Vagina (tissue), 2 donors: ENCODE measurements around the gene RNF144B.
"Not testable (repeated sequence)": the region's sequence is repeated elsewhere in the genome, so short reads cannot be mapped to it uniquely, and the experiment has no call there.

Source experiments
- POLR2AphosphoS5 ChIP-seq, 2 donors: sonication (generic); formaldehyde crosslinking; IDR thresholded peaks; one replicate each; pipeline ENCODE4 v1.9.0; 2017; ENCODE audit warnings: antibody characterized with exemption in 2 of 2, mild to moderate bottlenecking in 2 of 2, low read depth in 1 of 2; ENCODE audit not compliant: insufficient read depth in 1 of 2
- TF ChIP-seq, protein P1 (sequence below), 3 experiments: fragments of 450-650 bp in 2 of 3; fragments of 200-600 bp in 1 of 3; sonication (generic) in 1 of 3; IDR thresholded peaks; one replicate each; pipeline ENCODE4 v1.5.1; 2017 to 2019; ENCODE audit warnings: antibody characterized with exemption in 3 of 3, mild to moderate bottlenecking in 2 of 3, moderate library complexity in 2 of 3

DNA sequence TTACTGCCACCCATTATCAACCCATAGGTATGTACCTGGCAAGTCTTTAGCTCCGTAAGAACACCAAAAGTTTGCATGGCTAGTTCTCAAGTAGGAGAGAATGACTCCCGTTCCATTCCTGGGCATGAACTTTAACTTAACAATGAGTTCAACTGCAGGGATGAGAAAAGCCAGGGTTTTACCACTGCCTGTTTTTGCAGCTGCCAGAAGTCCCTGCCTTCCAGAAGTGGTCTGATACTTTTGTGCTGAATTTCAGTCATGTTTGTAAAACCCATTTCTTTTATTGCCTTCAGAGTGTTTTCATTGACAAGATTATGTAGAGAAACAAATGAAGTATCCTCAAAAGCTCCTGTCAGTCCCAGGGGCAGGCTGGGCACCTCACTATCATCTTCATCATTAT is 22.6 kb upstream of the RNF144B start:
- TF ChIP-seq, protein P1, sequence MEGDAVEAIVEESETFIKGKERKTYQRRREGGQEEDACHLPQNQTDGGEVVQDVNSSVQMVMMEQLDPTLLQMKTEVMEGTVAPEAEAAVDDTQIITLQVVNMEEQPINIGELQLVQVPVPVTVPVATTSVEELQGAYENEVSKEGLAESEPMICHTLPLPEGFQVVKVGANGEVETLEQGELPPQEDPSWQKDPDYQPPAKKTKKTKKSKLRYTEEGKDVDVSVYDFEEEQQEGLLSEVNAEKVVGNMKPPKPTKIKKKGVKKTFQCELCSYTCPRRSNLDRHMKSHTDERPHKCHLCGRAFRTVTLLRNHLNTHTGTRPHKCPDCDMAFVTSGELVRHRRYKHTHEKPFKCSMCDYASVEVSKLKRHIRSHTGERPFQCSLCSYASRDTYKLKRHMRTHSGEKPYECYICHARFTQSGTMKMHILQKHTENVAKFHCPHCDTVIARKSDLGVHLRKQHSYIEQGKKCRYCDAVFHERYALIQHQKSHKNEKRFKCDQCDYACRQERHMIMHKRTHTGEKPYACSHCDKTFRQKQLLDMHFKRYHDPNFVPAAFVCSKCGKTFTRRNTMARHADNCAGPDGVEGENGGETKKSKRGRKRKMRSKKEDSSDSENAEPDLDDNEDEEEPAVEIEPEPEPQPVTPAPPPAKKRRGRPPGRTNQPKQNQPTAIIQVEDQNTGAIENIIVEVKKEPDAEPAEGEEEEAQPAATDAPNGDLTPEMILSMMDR (IDR thresholded peaks at IDR 0.05) = not testable (repeated sequence)
- not testable (repeated sequence) for TF ChIP-seq POLR2AphosphoS5 (IDR thresholded peaks at IDR 0.05; ENCODE audit: insufficient read depth in 1 of 2, low read depth in 1 of 2)
